GM23248 (cell line): Measurements from ENCODE around the gene B4GALT5.

ENCODE experiments used
- EZH2 ChIP-seq: fragments of 200-600 bp; sonication (generic); IDR thresholded peaks from 2 replicates; pipeline ENCODE4 v1.6.1; 2018; ENCODE audit warnings: antibody characterized with exemption, mild to moderate bottlenecking; ENCODE audit not compliant: insufficient read depth, poor library complexity, severe bottlenecking
- EZH2phosphoT487 ChIP-seq: fragments of 200-600 bp; sonication (generic); IDR thresholded peaks from 2 replicates; pipeline ENCODE4 v1.6.1; 2018; ENCODE audit warnings: antibody characterized with exemption, moderate library complexity, mild to moderate bottlenecking, low read depth; ENCODE audit not compliant: insufficient read depth

- TF ChIP-seq EZH2 (no peak), EZH2phosphoT487 (no peak)
Observed at GRCh38 chr20:49727894-49728885, 14.5 kb upstream of the B4GALT5 start.
